ENCODE measurements around the gene XCL1. TPM values are rescaled to one million over a fixed set of nuclear protein-coding genes. Genes with fewer than 3 reads are reported as not detected.
"Not testable (repeated sequence)": the region's sequence is repeated elsewhere in the genome, so short reads cannot be mapped to it uniquely, and the experiment has no call there.

XCL1 gene
- total and polyA plus RNA-seq, 3 experiments from 2014 or later = 30.3 to 258 (median 242) TPM

DNA sequence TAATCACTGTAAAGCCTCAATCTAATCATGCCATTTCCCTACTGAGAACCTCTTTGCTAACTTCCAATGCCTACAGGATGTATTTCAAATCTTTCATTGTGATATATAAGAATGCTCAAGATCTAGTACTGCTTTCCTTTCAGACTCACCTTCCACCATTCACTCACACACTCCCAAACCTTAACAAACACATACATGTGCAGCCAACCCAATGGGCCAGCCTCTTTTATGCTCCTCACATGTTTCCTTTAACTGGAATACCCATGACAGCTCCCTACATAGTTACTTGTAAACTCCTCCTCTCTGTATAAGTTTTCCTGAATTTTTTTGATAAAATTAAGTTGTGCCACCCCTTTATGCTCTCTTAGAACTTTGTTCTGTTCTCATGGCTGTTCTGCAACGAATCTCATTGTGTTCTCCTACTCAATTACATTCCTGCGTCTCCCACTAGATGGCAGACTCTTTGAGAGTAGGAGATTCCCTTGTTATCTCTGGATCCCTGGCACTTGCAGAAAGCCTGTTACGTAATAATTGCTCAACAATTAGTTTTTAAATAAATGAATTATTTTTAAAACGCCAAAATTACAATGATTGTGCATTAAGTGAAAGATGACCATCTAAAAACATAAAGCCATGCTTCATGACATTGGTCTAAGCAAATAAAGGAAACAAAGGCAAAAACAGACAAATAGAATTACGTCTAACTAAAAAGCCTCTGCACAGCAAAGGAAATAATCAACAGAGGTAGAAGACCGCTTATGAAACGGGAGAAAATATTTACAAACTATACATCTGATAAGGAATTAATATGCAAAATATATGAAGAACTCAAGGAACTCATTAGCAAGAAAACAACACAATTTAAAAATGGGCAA is 30.5 kb upstream of the XCL1 start:
- DNase-seq; H3K4me3 ChIP-seq (ENCODE audit: low read length); H3K27me3 Mint-ChIP-seq; H3K9me3 Mint-ChIP-seq; CTCF ChIA-PET; H3K27ac ChIP-seq (ENCODE audit: low read depth, low read length); H3K27me3 ChIP-seq (ENCODE audit: insufficient read depth, low read length, poor library complexity, severe bottlenecking); POLR2A ChIA-PET; H3K4me1 ChIP-seq (ENCODE audit: insufficient read depth, low read length); H3K9me3 ChIP-seq (ENCODE audit: low read length); H3K36me3 ChIP-seq (ENCODE audit: insufficient read depth, low read length): not testable (repeated sequence)
- Mint-ChIP-seq H3K4me1 (peaks cover 31 to 40% (median 38%) of the 10 kb centered on the region in 3 donors), H3K4me3 (peak overlapping the region in 1 of 7 donors; percentile 42), H3K27ac (peak overlapping the region in 2 of 8 donors; percentile 1 to 36), H3K36me3 (peaks cover 2 to 22% (median 9%) of the 10 kb centered on the region in 3 donors)

DNA sequence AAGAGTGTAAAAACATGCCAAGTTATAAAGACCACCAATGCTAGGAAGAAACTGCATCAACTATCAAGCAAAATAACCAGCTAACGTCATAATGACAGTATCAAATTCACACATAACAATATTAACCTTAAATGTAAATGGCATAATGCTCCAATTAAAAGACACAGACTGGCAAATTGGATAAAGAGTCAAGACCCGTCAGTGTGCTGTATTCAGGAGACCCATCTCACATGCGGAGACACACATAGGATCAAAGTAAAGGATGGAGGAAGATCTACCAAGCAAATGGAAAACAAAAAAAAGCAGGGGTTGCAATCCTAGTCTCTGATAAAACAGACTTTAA is 29.9 kb upstream of the XCL1 start:
- H3K27me3 ChIP-seq (ENCODE audit: insufficient read depth, low read length, poor library complexity, severe bottlenecking); H3K4me3 Mint-ChIP-seq; DNase-seq; CTCF ChIA-PET; H3K27ac Mint-ChIP-seq; H3K9me3 Mint-ChIP-seq; POLR2A ChIA-PET; H3K27ac ChIP-seq (ENCODE audit: low read depth, low read length); H3K4me1 ChIP-seq (ENCODE audit: insufficient read depth, low read length); H3K27me3 Mint-ChIP-seq; H3K9me3 ChIP-seq (ENCODE audit: low read length); H3K4me3 ChIP-seq (ENCODE audit: low read length); H3K36me3 ChIP-seq (ENCODE audit: insufficient read depth, low read length): not testable (repeated sequence)
- H3K4me1 Mint-ChIP-seq = peaks cover 29 to 34% (median 32%) of the 10 kb centered on the region in 3 donors
- H3K36me3 Mint-ChIP-seq = peaks cover 2 to 19% (median 5%) of the 10 kb centered on the region in 3 donors

DNA sequence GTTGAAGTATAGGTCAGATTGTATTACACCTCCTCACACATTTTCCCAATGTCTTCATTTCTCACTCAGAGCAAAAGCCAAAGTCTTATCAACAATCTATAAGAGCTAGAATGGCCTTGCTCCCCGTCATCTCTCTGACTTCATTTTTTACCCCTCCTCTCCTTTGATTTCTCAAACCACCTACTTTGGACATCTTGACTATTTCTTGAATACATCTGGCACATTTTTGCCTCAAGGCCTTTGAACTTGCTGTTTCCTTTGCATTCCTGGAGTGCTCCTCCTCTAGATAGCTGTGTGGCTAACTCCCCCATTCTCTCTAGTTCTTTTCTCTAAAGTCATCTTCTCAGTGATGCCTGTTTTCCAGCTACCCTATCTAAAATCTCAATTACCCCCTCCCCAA is 25.4 kb upstream of the XCL1 start:
- CTCF ChIA-PET = no interaction called here
- Mint-ChIP-seq H3K27me3 (no peaks in the 10 kb centered on the region), H3K4me1 (peaks cover 34 to 45% (median 37%) of the 10 kb centered on the region in 3 donors), H3K4me3 (no peak overlapping the region), H3K27ac (no peak overlapping the region), H3K36me3 (peaks cover 0 to 19% (median 2%) of the 10 kb centered on the region in 3 donors), H3K9me3 (peaks cover 0 to 5% (median 0%) of the 10 kb centered on the region in 5 donors)
- Histone ChIP-seq H3K9me3 (ENCODE audit: low read length) (no peaks in the 10 kb centered on the region), H3K4me1 (ENCODE audit: insufficient read depth, low read length) (peaks cover 17% of the 10 kb centered on the region), H3K27me3 (ENCODE audit: insufficient read depth, low read length, poor library complexity, severe bottlenecking) (no peaks in the 10 kb centered on the region), H3K27ac (ENCODE audit: low read depth, low read length) (no peak overlapping the region), H3K36me3 (ENCODE audit: insufficient read depth, low read length) (no peaks in the 10 kb centered on the region), H3K4me3 (ENCODE audit: low read length) (no peak overlapping the region)
- no peak for DNase-seq
- POLR2A ChIA-PET = no interaction called here

DNA sequence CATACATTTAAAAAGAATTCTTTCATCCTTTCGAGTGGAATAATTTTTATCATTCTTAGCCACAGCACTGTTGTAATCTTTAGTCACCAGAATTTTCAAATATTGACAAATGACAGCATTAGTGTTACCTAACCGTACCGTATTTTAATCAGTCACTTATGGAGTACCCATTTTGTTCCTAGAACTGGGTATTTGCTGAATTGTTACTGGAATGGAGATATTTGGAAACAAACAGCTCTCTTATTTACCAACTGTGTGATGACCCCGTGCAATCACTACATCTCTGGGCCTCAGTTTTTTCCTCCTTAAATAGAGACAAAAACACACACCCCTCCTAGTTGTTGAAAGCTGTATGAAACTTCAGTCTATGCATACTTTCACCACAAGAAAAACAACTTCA is 24.7 kb upstream of the XCL1 start:
- Histone ChIP-seq H3K36me3 (ENCODE audit: insufficient read depth, low read length) (no peaks in the 10 kb centered on the region), H3K27me3 (ENCODE audit: insufficient read depth, low read length, poor library complexity, severe bottlenecking) (no peaks in the 10 kb centered on the region), H3K9me3 (ENCODE audit: low read length) (no peaks in the 10 kb centered on the region), H3K4me1 (ENCODE audit: insufficient read depth, low read length) (peaks cover 19% of the 10 kb centered on the region), H3K27ac (ENCODE audit: low read depth, low read length) (no peak overlapping the region), H3K4me3 (ENCODE audit: low read length) (no peak overlapping the region)
- DNase-seq = no peak
- peaks cover 0 to 19% (median 2%) of the 10 kb centered on the region in 3 donors for H3K36me3 Mint-ChIP-seq
- ChIA-PET POLR2A (no interaction called here), CTCF (no interaction called here)
- H3K9me3 Mint-ChIP-seq = peaks cover 0 to 5% (median 0%) of the 10 kb centered on the region in 5 donors
- no peaks in the 10 kb centered on the region for H3K27me3 Mint-ChIP-seq
- peaks cover 41 to 51% (median 43%) of the 10 kb centered on the region in 3 donors for H3K4me1 Mint-ChIP-seq
- no peak overlapping the region for H3K27ac Mint-ChIP-seq
- H3K4me3 Mint-ChIP-seq = no peak overlapping the region

DNA sequence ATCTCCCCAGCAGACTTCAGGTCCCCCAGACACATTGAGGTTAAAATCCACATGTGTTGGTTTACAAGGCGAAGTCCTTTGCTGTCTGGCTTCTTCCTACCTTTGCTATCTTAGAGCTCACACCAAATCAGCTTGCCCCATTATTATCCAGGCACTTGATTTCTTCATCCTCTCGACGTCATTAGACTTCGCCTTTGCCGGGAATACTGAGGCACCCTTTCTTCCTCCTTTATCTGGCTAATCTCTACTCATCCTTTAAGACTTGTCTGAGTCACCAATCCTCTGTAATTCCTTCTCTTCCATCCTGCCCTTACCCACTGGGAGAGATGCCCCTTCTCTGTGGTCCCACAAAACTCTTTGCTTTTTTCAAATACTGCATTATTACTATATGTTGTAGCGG is 23.4 kb upstream of the XCL1 start:
- ChIA-PET POLR2A (interaction anchor here (1.7 kb wide), 1 partner anchor 17 kb away, joined by 5 read pairs; no protein-coding TSS in a partner anchor), CTCF (interaction anchor here (1.9 kb wide), 1 partner anchor 26 kb away, joined by 4 read pairs; no protein-coding TSS in a partner anchor)
- Histone ChIP-seq H3K36me3 (ENCODE audit: insufficient read depth, low read length) (no peaks in the 10 kb centered on the region), H3K9me3 (ENCODE audit: low read length) (no peaks in the 10 kb centered on the region), H3K4me1 (ENCODE audit: insufficient read depth, low read length) (peaks cover 26% of the 10 kb centered on the region), H3K27me3 (ENCODE audit: insufficient read depth, low read length, poor library complexity, severe bottlenecking) (no peaks in the 10 kb centered on the region), H3K4me3 (ENCODE audit: low read length) (no peak overlapping the region), H3K27ac (ENCODE audit: low read depth, low read length) (no peak overlapping the region)
- peaks cover 51 to 63% (median 56%) of the 10 kb centered on the region in 3 donors for H3K4me1 Mint-ChIP-seq
- no peak overlapping the region for H3K4me3 Mint-ChIP-seq
- DNase-seq = no peak
- H3K27me3 Mint-ChIP-seq = no peaks in the 10 kb centered on the region
- peak overlapping the region in 3 of 8 donors; percentile 31 to 55 (median 51) for H3K27ac Mint-ChIP-seq
- H3K9me3 Mint-ChIP-seq = peaks cover 0 to 5% (median 0%) of the 10 kb centered on the region in 5 donors
- H3K36me3 Mint-ChIP-seq = peaks cover 0 to 12% (median 0%) of the 10 kb centered on the region in 3 donors

DNA sequence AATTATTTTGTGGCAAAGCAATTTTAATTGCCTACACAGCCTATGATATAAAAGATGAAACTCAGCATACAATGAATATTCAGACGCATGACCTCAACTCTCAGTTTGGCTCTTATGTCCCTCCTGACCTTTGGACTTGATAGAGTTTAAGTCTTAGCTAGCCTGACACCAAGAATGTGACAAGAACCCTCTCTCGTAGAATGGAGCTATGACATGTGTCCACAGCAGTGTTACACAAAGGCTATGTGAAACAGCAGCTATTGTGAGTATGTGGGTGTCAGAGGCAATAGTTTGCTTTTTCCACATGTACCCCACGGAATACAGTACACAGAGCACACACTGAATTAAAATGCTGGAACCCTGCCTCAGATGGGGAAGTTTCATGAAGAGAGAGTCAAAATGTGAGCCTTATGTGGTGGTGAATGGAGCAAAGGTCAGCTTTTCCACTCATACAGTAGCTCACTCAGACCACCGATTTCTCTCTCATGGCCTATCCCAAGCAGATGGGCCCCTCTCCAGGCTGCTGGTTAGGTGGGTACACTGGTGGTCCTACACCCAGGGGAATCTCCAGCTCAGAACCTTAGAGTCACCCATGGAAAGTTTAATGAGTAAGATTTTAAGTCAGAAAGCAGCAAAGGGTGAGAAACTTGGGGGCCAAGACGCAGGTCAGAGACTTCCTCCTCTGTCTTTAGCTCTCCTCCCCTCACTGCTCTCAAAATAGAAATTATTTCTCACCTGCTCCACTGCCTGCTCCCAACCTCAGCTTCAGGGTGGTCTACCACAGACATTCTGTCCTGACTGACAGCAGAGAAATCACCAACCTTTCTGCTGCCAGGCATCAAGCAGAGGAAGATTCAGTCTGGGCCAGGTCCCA is 22.5 kb upstream of the XCL1 start:
- H3K4me3 Mint-ChIP-seq = peak overlapping the region; percentile 5 to 75 (median 38)
- H3K4me3 ChIP-seq (ENCODE audit: low read length) = no peak overlapping the region
- H3K27ac Mint-ChIP-seq = peak overlapping the region; percentile 68 to 91 (median 76)
- ChIA-PET POLR2A (interaction anchor here (1.7 kb wide), 1 partner anchor 18 kb away, joined by 5 read pairs; no protein-coding TSS in a partner anchor), CTCF (interaction anchor here (0.9 to 1.9 kb wide), 8 partner anchors 15 to 211 kb away, joined by 3 to 4 read pairs (median 3); no protein-coding TSS in a partner anchor)
- H3K27me3 ChIP-seq (ENCODE audit: insufficient read depth, low read length, poor library complexity, severe bottlenecking) = no peaks in the 10 kb centered on the region
- H3K9me3 Mint-ChIP-seq = peaks cover 0 to 5% (median 0%) of the 10 kb centered on the region in 5 donors
- peaks cover 53 to 66% (median 60%) of the 10 kb centered on the region in 3 donors for H3K4me1 Mint-ChIP-seq
- peaks cover 28% of the 10 kb centered on the region for H3K4me1 ChIP-seq (ENCODE audit: insufficient read depth, low read length)
- no peaks in the 10 kb centered on the region for H3K36me3 ChIP-seq (ENCODE audit: insufficient read depth, low read length)
- no peaks in the 10 kb centered on the region for H3K27me3 Mint-ChIP-seq
- DNase-seq = peak in 1 of 5 donors; percentile 49
- no peak overlapping the region for H3K27ac ChIP-seq (ENCODE audit: low read depth, low read length)
- H3K36me3 Mint-ChIP-seq = peaks cover 0 to 3% (median 0%) of the 10 kb centered on the region in 3 donors
- H3K9me3 ChIP-seq (ENCODE audit: low read length) = no peaks in the 10 kb centered on the region

DNA sequence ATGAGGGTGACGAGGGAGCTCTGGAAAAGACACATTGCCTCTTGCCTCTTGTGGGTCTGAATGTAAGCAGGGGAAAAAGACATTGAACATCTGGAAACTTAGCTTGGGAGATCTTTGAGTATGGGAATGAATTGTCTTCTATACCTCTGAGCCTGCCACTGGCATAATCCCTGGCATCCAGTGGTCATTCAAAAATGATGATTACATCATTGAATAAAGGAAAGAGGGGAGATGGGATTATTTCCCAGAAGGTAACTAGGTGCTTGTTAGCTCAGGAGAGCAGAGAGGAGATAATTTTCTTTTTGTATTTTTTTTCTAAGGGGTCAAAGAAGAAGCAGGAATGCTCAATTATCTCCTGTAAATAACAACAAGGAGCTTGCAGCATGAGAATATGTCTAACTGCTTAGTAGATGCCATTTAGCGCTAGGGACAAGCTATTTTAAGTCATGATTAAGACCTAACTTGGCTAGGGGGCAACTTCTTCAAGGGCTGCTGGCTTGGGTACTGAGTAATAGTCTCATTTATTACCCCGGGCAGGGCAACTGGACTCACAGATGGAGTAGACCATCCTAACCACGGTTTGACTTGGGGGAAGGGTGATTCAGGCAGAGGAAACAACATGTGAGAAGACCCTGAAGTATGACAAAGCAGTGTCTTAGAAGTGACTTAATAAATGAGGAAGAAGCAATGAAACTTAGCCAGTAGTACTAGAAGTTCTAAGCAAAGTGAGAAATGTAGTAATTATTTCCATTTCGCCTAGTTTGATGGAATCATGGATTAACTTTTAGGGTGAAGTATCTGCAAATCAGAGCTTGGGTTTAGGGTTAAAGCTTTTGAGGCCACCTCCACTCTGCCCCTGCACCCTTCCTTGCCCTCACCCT is 21.6 kb upstream of the XCL1 start:
- Mint-ChIP-seq H3K4me3 (peak overlapping the region; percentile 5 to 82 (median 73)), H3K9me3 (no peaks in the 10 kb centered on the region), H3K36me3 (no peaks in the 10 kb centered on the region), H3K27ac (peak overlapping the region; percentile 68 to 91 (median 76)), H3K4me1 (peaks cover 50 to 66% (median 60%) of the 10 kb centered on the region in 3 donors), H3K27me3 (no peaks in the 10 kb centered on the region)
- Histone ChIP-seq H3K9me3 (ENCODE audit: low read length) (no peaks in the 10 kb centered on the region), H3K27me3 (ENCODE audit: insufficient read depth, low read length, poor library complexity, severe bottlenecking) (no peaks in the 10 kb centered on the region), H3K4me1 (ENCODE audit: insufficient read depth, low read length) (peaks cover 28% of the 10 kb centered on the region), H3K4me3 (ENCODE audit: low read length) (no peak overlapping the region), H3K36me3 (ENCODE audit: insufficient read depth, low read length) (no peaks in the 10 kb centered on the region), H3K27ac (ENCODE audit: low read depth, low read length) (no peak overlapping the region)
- POLR2A ChIA-PET = interaction anchor here (1.7 kb wide), 1 partner anchor 19 kb away, joined by 5 read pairs; no protein-coding TSS in a partner anchor
- CTCF ChIA-PET = interaction anchor here (0.9 to 1.7 kb wide), 7 partner anchors 14 to 212 kb away, joined by 3 to 4 read pairs (median 3); no protein-coding TSS in a partner anchor
- DNase-seq = no peak

Data from CD8-positive, alpha-beta memory T cell (primary cell).